Measurements from ENCODE around the gene U2AF2.

- TF ChIP-seq CTCF (IDR thresholded peaks at IDR 0.05; ENCODE audit: low read length): no peak
- TF ChIP-seq EZH2 (optimal IDR thresholded peaks at IDR 0.05; ENCODE audit: low read depth, low read length): no peak
Observed at GRCh38 chr19:55659822-55660221, 5.0 kb downstream of the U2AF2 start.

Data from MM.1S (cell line).